SU-DHL-6 (cell line): ENCODE measurements around the gene GTF3C2.

Source experiments
- H2AFZ ChIP-seq: fragments of 200-600 bp; sonication (generic); 2 replicates; pipeline ENCODE4 v1.6.1; 2014; ENCODE audit warnings: low read depth, mild to moderate bottlenecking, moderate library complexity, mixed read lengths, antibody characterized with exemption, low read length; ENCODE audit not compliant: severe bottlenecking
- H3F3A ChIP-seq: fragments of 200-600 bp; shearing (Covaris generic); 2 replicates; pipeline ENCODE4 v1.6.0; 2016; ENCODE audit warnings: antibody characterized with exemption, mild to moderate bottlenecking; ENCODE audit not compliant: insufficient read depth
- H3K27ac ChIP-seq: fragments of 200-600 bp; sonication (generic); 2 replicates; pipeline ENCODE4 v1.5.1; 2016; ENCODE audit warnings: low read depth, mild to moderate bottlenecking, low read length, moderate library complexity, mixed read lengths
- H3K27me3 ChIP-seq: fragments of 200-600 bp; sonication (generic), shearing (Covaris generic); 2 replicates; pipeline ENCODE4 v1.6.0; 2014; ENCODE audit warnings: mild to moderate bottlenecking, low read length
- H3K36me3 ChIP-seq: fragments of 200-600 bp; sonication (generic); 2 replicates; pipeline ENCODE4 v1.6.1; 2014; ENCODE audit warnings: mild to moderate bottlenecking, low read length, mixed read lengths
- H3K4me2 ChIP-seq: fragments of 300-600, 200-600 bp; shearing (Covaris generic), sonication (generic); 2 replicates; pipeline ENCODE4 v1.6.0; 2014; ENCODE audit warnings: low read length, low read depth, mild to moderate bottlenecking; ENCODE audit not compliant: poor library complexity, severe bottlenecking
- H3K4me3 ChIP-seq: fragments of 200-600 bp; sonication (generic); 2 replicates; pipeline ENCODE4 v1.5.1; 2014; ENCODE audit warnings: antibody characterized with exemption, low read length, mild to moderate bottlenecking, mixed read lengths; ENCODE audit not compliant: insufficient read depth, poor library complexity, severe bottlenecking
- H3K79me2 ChIP-seq: fragments of 200-600 bp; sonication (generic); 2 replicates; pipeline ENCODE4 v1.6.1; 2014; ENCODE audit warnings: mild to moderate bottlenecking, low read length, moderate library complexity; ENCODE audit not compliant: insufficient read depth
- H3K9ac ChIP-seq: fragments of 200-600 bp; sonication (generic); 2 replicates; pipeline ENCODE4 v1.7.0; 2014; ENCODE audit warnings: mild to moderate bottlenecking, low read length
- H3K9me2 ChIP-seq: fragments of 200-600 bp; sonication (generic); replicated peaks from 2 replicates; pipeline ENCODE4 v1.6.1; 2014; ENCODE audit warnings: low read length; ENCODE audit not compliant: insufficient read depth
- H3K9me3 ChIP-seq: fragments of 200-600 bp; sonication (generic); 2 replicates; pipeline ENCODE4 v1.6.1; 2014; ENCODE audit warnings: low read length, mixed read lengths; ENCODE audit not compliant: insufficient read depth
- H4K20me1 ChIP-seq: fragments of 200-600 bp; sonication (generic); 2 replicates; pipeline ENCODE4 v1.6.1; 2014; ENCODE audit warnings: low read depth, mild to moderate bottlenecking, antibody characterized with exemption, low read length, moderate library complexity, mixed read lengths
- CTCF ChIP-seq: fragments of 200-600 bp; sonication (generic); IDR thresholded peaks from one replicate; pipeline ENCODE4 v1.5.1; 2017; ENCODE audit warnings: antibody characterized with exemption, mild to moderate bottlenecking, low read length, moderate library complexity; ENCODE audit not compliant: insufficient read depth, poor library complexity, severe bottlenecking
- EZH2phosphoT487 ChIP-seq: fragments of 200-600 bp; sonication (generic), shearing (Covaris generic); conservative IDR thresholded peaks from 2 replicates; pipeline ENCODE4 v1.6.1; 2018; ENCODE audit warnings: mild to moderate bottlenecking, antibody characterized with exemption, low read length, moderate library complexity, mixed read lengths

Gene GTF3C2

GRCh38 chr2:27323596-27324285 is 32.8 kb downstream of the GTF3C2 start:
- Histone ChIP-seq H4K20me1 (no peaks in the 10 kb centered on the region), H2AFZ (peak overlapping the region; percentile 44), H3K27me3 (no peaks in the 10 kb centered on the region), H3K79me2 (0 out of 2 replicates have a peak, but pooled peaks cover 8% of the 10 kb centered on the region), H3K36me3 (peaks cover 7% of the 10 kb centered on the region; the same call in 1 of the 2 replicates), H3K4me3 (peak overlapping the region; percentile 81), H3K9me2 (no peaks in the 10 kb centered on the region), H3K4me2 (peak overlapping the region; percentile 87), H3K9ac (peak overlapping the region; percentile 89), H3K27ac (peak overlapping the region; percentile 65), H3F3A (peaks cover 18% of the 10 kb centered on the region), H3K9me3 (no peaks in the 10 kb centered on the region)
- TF ChIP-seq EZH2phosphoT487 (no peak), CTCF (no peak)

DNA sequence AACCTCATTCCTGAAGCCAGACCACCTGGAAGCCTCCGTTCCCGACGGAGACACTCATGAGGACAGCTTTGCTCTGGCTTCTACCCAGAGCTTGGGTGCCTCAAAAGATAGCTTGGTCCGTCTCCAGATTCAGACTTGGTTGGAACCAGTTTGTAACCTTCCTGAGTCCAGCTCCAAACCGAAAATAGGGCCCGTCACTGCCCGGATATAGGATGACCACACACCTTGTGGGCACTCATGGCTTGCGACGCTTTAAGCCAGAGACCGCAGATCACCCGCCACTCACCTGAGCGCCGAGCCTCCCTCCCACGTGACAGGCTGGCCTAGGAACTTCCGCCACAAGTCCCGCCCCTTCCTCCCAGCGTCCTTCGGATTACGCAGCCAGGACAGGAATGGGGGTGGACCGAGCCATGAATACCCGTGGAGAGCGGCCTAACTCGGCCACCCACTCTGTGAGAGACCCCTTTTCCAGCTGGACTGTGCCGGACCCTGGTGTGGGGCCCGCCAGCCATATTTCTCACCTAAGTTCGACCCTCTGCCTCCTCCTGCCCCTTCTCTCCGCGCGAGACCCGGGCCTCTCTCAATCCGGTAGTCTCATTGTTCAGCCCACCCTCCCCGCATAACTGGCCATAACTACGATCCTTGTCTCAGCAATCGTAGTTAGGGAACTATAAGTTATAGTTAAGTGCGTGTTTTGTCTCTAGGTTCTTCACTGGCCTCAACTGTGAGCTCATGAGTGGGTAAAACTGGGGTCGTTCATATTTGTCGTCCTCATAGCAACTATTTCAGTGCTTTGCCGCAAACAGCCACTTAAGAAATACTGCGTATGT is 33.6 kb downstream of the GTF3C2 start, which contains the start of gene MPV17:
MPV17 (minus strand) TSS at position 332 of the 830 bp plus-strand sequence. CDS start 580 bp downstream, outside the sequence.
- Histone ChIP-seq H4K20me1 (no peaks in the 10 kb centered on the region), H3K36me3 (peaks cover 3% of the 10 kb centered on the region; the same call in 1 of the 2 replicates), H3K9me2 (no peaks in the 10 kb centered on the region), H3F3A (peaks cover 18% of the 10 kb centered on the region), H3K4me3 (peak within 1 kb of the TSS; percentile 81), H3K79me2 (0 out of 2 replicates have a peak, but pooled peaks cover 8% of the 10 kb centered on the region), H3K27ac (peak within 1 kb of the TSS; percentile 65), H2AFZ (peak within 1 kb of the TSS; percentile 44), H3K9ac (peak within 1 kb of the TSS; percentile 89), H3K9me3 (no peaks in the 10 kb centered on the region), H3K4me2 (peak within 1 kb of the TSS; percentile 87), H3K27me3 (no peaks in the 10 kb centered on the region)
- TF ChIP-seq CTCF (no peak), EZH2phosphoT487 (no peak)

- Histone ChIP-seq H4K20me1 (no peaks in the 10 kb centered on the region), H3K9me2 (no peaks in the 10 kb centered on the region), H3K9ac (peak overlapping the region; percentile 89), H3K36me3 (no peaks in the 10 kb centered on the region), H3K27ac (peak overlapping the region; percentile 65), H3K4me2 (peak overlapping the region; percentile 87), H3K4me3 (peak overlapping the region; percentile 81), H3K79me2 (0 out of 2 replicates have a peak, but pooled peaks cover 8% of the 10 kb centered on the region), H3K9me3 (no peaks in the 10 kb centered on the region), H3F3A (peaks cover 18% of the 10 kb centered on the region), H2AFZ (peak overlapping the region; percentile 44), H3K27me3 (no peaks in the 10 kb centered on the region)
- TF ChIP-seq CTCF (no peak), EZH2phosphoT487 (no peak)
Observed at GRCh38 chr2:27322301-27322765, 34.2 kb downstream of the GTF3C2 start.
